HG02623 (cell line): ENCODE measurements around the gene FRMPD4.

Source experiments
- ATAC-seq: cut with Tn5 transposase; IDR thresholded peaks from one replicate; pipeline ENCODE4 v1.9.1; 2021; ENCODE audit warnings: moderate library complexity; ENCODE audit not compliant: unreplicated experiment

Gene FRMPD4

DNA sequence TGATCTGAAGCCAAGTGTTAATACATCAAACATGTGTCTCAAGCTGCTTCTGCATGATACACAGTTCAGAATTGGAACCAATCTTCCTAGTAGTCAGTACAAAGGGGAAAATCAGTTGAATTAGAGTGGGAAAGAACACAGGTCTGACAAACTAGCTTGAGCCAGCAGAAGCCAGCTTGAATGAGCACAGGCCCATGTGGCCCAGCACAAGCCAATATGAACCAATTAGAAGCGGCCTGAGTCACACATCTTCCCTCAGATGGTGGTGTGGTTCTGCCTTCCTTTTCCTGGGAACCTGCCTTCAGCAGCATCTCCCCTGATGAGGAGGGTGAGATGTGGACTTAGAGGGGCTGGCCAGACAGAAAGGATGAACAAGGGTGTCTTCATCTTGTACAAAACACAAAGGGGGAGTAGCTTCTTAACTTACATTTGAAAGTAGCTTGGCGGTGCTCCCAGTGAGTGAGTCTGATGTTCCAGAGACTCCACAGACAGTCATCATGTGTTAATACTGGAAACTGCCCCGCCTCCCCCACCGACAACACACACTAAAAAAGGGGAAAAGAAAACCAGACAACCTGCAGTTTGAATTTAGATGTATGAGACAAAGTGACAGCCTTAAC, 72.0 kb downstream of the FRMPD4 start:
- ATAC-seq, result no peak

DNA sequence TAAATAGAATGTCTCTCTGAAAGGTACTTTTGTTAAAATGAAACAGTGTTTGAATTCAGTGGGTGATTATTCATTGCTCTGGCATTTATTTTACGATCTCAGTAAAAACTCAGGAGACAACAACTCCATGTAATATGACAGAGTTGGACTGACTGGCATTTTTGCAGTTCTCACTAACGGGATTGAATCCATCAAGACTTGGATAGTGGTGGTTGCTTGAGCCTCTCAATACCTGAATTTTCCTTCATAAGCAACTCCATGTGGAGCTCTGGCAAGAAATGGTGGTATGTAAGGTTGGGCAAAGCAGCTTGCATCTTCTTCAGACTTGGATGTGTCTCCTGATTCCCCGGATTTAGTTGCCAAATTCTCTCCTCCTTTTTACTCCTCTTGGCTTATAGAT, 72.7 kb downstream of the FRMPD4 start:
- ATAC-seq, result no peak

DNA sequence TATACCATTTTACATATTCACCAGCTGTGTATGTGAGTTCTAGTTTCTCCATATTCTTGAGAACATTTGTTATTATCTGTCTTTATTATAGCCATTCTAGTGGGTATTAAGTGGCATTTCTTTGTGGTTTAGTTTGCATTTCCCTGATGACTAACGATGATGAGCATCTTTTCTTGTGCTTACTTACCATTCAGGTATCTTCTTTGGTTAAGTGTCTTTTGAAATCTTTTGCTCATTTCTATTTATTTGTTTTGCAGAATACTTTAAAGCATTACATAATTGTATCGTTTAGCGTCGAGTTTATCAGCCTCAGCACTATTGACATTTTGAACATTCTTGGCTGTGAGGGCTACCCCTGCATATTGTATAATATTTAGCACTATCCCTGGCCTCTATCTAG, 85.4 kb downstream of the FRMPD4 start:
- ATAC-seq, result no peak

GRCh38 chrX:12225107-12225506, 86.8 kb downstream of the FRMPD4 start:
- no peak for ATAC-seq

DNA sequence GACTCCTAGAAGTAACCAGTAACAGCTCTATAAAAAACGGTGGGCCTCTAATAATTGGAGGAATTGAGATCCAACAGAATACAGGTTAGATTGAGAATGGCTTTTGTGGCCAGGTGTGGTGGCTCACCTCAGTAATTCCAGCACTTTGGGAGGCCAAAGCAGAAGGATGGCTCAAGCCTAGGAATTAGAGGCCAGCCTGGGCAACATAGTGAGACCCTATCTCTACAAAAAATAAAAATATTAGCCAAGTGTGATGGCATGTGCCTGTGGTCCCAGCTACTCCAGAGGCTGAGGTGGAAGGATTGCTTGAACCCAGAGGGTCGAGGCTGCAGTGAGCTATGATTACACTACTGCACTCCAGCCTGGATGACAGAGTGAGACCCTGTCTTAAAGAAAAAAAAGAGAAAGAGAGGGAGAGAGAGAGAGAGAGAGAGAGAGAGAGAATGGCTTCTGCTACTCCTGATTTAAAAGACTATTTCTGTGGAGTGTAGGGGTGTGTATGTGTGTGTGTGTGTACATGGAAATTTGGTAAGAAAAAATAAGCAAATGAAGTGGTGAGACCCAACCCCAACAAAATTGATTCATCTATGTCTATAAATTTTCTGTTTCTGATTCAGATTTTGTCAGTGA, 89.3 kb downstream of the FRMPD4 start:
- ATAC-seq, result no peak

GRCh38 chrX:12228862-12229261, 90.6 kb downstream of the FRMPD4 start:
- no peak for ATAC-seq

- ATAC-seq, result no peak
These were observed 91.7 kb downstream of the FRMPD4 start for GRCh38 chrX:12229986-12230385.

DNA sequence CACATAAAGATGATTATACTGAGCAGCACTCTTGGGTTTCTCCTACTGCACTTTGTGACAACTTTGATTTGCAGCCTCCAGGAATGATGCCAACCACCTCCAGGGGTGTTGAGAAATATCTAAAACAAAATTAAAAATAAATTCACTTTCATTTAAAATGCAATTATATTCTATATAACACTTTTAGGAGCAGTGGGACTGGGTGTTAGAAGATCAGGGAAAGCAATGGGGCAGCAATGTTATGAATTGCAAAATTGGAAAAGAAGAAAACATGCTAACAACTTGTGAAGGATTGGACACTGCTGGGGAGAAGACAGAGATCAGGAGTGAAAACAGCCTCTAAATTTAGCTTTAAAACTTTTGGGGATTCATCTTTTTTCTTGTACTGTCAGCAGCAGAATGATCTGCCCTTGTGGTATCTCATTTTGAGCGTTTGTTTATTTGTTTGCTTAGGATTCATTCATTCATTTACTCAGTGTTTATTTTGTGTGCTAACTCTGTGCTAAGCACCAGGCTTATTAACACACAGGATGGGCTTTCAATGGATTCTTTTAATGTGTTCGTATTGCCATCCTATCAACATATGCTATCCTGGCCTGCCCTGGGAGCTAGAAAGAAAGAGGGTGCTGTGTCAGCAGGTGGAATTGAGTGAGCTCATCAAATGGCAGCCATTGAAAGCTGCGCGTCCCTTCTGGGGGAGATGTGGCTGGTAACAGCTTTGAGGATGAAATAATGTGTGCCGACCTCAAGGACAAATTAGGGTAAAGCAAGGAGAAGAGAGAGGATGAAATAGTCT, 96.5 kb downstream of the FRMPD4 start:
- no peak for ATAC-seq

DNA sequence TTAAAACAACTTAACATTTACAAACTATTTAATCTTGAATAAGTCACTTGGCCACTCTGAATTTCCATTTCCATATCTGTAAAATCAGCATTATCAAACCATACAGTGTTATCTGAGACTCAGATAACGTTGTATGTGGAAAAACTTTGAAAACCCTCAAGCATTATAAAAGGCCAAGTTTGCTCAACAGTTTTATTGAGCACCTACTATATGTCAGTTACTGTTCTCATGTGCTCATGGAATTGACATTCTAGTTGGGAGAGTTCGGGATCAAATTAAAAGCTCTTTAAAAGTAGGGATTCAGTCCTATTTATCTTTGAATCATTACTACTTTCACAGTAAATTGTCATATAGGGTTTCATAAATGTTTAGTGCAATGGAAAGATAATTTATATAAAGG, 97.9 kb downstream of the FRMPD4 start:
- no peak for ATAC-seq

DNA sequence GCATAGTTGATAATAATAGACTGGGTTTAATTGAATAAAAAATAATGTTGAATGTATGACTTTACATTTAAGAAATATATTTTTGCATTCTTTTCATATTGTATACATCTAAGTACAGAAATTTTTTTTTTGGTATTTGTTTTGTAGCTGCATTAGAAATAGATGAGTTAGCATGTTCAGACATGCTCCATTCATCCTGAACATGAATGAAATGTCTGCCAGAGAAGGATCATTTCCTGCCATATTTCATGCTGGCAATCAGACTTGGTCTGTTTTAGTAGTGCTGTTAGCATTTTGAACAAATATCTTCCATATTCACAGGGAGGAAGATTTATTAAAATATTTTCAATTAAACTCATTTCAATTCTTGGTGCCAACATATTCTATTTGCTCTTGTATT, 98.9 kb downstream of the FRMPD4 start:
- ATAC-seq, result no peak

DNA sequence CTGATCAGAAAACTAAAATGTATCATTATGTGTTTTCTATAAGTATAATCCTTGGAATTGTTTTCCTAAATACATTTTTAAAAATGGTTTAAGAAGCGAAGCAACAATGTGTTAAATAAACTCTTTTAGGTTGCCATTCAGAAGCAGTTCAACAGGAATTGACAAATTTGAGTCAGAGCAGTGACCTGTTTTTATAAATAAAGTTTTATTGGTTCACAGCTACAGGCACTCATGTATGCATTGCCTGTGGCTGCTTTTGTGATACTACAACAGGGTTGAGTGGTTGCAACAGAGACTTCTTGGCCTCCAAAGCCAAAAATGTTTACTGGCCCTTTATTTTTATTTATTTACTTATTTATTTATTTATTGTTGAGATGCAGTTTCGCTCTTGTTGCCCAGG, 99.5 kb downstream of the FRMPD4 start:
- no peak for ATAC-seq

DNA sequence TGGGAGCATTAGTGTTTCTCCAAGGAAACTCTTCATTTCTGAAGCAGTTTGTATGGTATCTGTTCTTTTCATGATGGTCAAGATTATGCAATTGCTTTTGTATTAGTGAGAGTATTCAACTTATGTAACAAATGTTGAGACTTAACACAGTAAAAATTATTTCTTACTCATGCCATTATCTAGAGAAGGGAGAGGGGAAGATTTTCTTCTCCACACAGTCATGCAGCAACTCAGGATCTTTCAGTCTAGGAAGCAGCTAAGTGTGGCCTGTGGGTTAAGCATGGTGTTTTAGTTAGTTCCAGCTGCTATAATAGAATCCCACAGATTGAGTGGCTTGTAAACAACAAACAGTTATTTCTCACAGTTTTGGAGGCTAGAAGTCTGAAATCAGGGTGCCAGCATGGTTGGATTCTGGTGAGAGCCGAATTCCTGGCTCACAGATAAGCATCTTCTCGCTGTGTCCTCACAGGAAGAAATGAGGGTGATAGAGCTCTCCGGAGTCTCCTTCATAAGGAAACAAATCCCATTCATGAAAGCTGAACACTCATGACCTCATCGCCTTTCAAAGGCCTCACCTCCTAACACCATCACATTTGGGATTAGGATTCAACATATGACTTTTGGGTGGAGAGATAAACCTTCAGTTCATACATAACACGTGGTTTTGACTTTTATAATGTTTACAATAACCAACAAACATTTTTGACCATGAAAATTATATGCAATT, 101.2 kb downstream of the FRMPD4 start:
- ATAC-seq, result no peak

DNA sequence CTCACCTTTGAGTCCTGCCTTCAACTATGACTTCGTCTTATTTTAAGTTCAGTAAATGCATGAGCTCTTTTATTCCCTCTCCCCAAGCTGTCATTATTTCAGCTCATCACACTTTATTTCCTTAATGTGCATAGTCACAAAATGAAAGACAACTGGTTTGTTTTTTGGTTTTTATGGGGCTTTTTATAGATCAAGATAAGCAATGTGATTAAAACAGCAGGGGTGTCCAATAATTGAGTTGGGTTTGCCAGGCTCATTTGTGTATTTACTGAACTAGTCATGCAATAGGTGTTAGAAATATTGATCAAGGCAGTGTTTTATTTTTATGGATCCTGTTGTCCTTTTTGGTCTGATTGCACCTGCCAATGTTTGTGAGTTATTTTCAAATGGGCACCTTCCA, 102.2 kb downstream of the FRMPD4 start:
- no peak for ATAC-seq

DNA sequence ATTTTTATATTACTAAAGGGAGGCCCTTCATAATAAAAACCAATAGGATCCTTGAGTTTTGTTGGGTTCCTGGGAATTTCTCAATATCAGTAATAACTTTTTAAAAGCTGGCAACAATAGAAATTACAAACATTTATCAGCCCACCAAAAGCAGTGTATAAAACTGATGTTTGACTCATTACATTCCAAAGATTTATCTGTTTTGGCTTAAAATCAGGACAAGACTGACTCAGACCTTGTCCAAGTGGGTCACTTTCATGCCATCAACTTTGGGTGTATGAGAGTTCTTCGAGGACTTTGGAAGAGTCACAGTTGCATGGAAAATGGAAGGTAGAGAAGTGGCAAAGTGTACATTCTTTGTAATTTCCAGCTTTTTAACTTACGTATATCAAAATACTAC, 102.8 kb downstream of the FRMPD4 start:
- ATAC-seq, result no peak

- no peak for ATAC-seq
These were observed 107.7 kb downstream of the FRMPD4 start for GRCh38 chrX:12245650-12246645.

- no peak for ATAC-seq
These were observed 111.7 kb downstream of the FRMPD4 start for GRCh38 chrX:12249997-12250396.

GRCh38 chrX:12263211-12263610, 124.9 kb downstream of the FRMPD4 start:
- ATAC-seq, result no peak

DNA sequence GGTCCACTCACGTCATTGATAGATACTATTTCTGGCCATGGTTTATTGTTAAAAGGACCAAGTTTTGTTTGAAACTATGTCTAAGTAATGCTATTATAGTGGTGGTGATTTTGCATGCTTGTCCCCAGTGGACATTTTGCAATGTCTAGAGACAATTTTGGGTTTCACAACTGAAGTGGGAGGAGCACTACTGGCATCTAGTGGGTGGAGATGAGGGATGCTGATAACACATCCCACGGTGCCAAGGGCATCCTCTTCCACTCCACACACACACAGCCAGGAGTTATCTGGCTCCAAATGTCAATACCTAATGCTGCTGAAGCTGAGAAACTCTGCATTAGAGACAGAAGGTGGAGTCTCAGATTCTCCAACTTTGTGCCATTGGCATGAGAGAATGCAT, 131.2 kb downstream of the FRMPD4 start:
- ATAC-seq, result no peak

GRCh38 chrX:12278151-12278550, 139.9 kb downstream of the FRMPD4 start:
- ATAC-seq, result no peak

- ATAC-seq, result no peak
These were observed 144.7 kb downstream of the FRMPD4 start for GRCh38 chrX:12282991-12283390.
